G401 (cell line): ENCODE results near the gene UCK1. TPM values are rescaled to one million over a fixed set of nuclear protein-coding genes. Genes with fewer than 3 reads are reported as not detected.
"Not testable (repeated sequence)": the region's sequence is repeated elsewhere in the genome, so short reads cannot be mapped to it uniquely, and the experiment has no call there.

ENCODE experiments used
- DNase-seq: peaks from one replicate; pipeline ENCODE4 v3.0.0-alpha.2; 2015; ENCODE audit warnings: low spot score
- in situ Hi-C: cut with HindIII; loops from 2 replicates; pipeline ENCODE4 v1.10.0; 2016; ENCODE audit warnings: low sequenced_read_pairs, mixed read lengths
- total RNA-seq: library from RNA; depleted of rRNA; stranded (reverse); fragments of >200 nt; shearing (Covaris generic); gene quantifications from 2 replicates; pipeline ENCODE4 v1.2.3, GENCODE V29; 2014

The UCK1 gene
- total RNA-seq, 1 experiment from 2014 or later, result 45.8 TPM

- in situ Hi-C loops, result no loop called here
- peak; percentile 86 for DNase-seq
Observed at GRCh38 chr9:131528186-131528585, 2.9 kb downstream of the UCK1 start.

- peak; percentile 42 for DNase-seq
Observed at GRCh38 chr9:131525643-131526565, 5.2 kb downstream of the UCK1 start.

GRCh38 chr9:131524665-131525315 lies 6.3 kb downstream of the UCK1 start:
- no peak for DNase-seq
- in situ Hi-C loops, result no loop called here

More at GRCh38 chr9:131525643-131526565, 5.2 kb downstream of the UCK1 start:
- in situ Hi-C loops, result no loop called here

- in situ Hi-C loops, result no loop called here
- no peak for DNase-seq
Observed at GRCh38 chr9:131523451-131524435, 7.3 kb downstream of the UCK1 start.

- DNase-seq, result no peak
- in situ Hi-C loops, result no loop called here
Observed at GRCh38 chr9:131523086-131523388, 8.0 kb downstream of the UCK1 start.

- in situ Hi-C loops, result no loop called here
- DNase-seq, result no peak
Observed at GRCh38 chr9:131522257-131523085, 8.6 kb downstream of the UCK1 start.

- in situ Hi-C loops, result no loop called here
- no peak for DNase-seq
Observed at GRCh38 chr9:131521822-131522221, 9.2 kb downstream of the UCK1 start.

- in situ Hi-C loops, result no loop called here
- no peak for DNase-seq
Observed at GRCh38 chr9:131521203-131521602, 9.9 kb downstream of the UCK1 start.

- in situ Hi-C loops, result no loop called here
- no peak for DNase-seq
Observed at GRCh38 chr9:131520503-131520902, 10.6 kb downstream of the UCK1 start.

- DNase-seq, result no peak
- in situ Hi-C loops, result no loop called here
Observed at GRCh38 chr9:131518553-131518952, 12.5 kb downstream of the UCK1 start.

GRCh38 chr9:131517761-131518190 lies 13.3 kb downstream of the UCK1 start:
- in situ Hi-C loops, result no loop called here

GRCh38 chr9:131516930-131517329 lies 14.1 kb downstream of the UCK1 start:
- in situ Hi-C loops, result no loop called here
- no peak for DNase-seq

More at GRCh38 chr9:131517761-131518190, 13.3 kb downstream of the UCK1 start:
- DNase-seq, result no peak

- in situ Hi-C loops, result no loop called here
- DNase-seq, result no peak
Observed at GRCh38 chr9:131516100-131516499, 15.0 kb downstream of the UCK1 start.

GRCh38 chr9:131515559-131516031 lies 15.5 kb downstream of the UCK1 start:
- DNase-seq, in situ Hi-C loops: not testable (repeated sequence)

GRCh38 chr9:131513177-131513576 lies 17.9 kb downstream of the UCK1 start:
- in situ Hi-C loops, result no loop called here
- no peak for DNase-seq

GRCh38 chr9:131511880-131512279 lies 19.2 kb downstream of the UCK1 start:
- in situ Hi-C loops, result no loop called here
- DNase-seq, result no peak

GRCh38 chr9:131511416-131511815 lies 19.6 kb downstream of the UCK1 start:
- DNase-seq, result no peak
- in situ Hi-C loops, result no loop called here

- in situ Hi-C loops, result no loop called here
- DNase-seq, result no peak
Observed at GRCh38 chr9:131505012-131505411, 26.1 kb downstream of the UCK1 start.
